Small intestine (tissue), 7 donors: ENCODE data around the gene RAB2B. TPM values are rescaled to one million over a fixed set of nuclear protein-coding genes. Genes with fewer than 3 reads are reported as not detected.

Experiments used
- DNase-seq, 2 donors: peaks; one replicate each; pipeline versions ENCODE4 v3.0.0 to v3.0.0-alpha.2; 2013
- FAIRE-seq: peaks from 2 replicates; lab custom pipeline; 2012; peaks lifted over from hg19 to GRCh38; lab: Jason Lieb, UNC
- H3K27ac ChIP-seq, 3 donors: one replicate each; pipeline ENCODE4 v1.5.1; 2013; ENCODE audit warnings: low read length in 2 of 3, mild to moderate bottlenecking in 2 of 3, control low read depth in 1 of 3, inconsistent platforms in 1 of 3, low read depth in 1 of 3, moderate library complexity in 1 of 3
- H3K27me3 ChIP-seq, 3 donors: one replicate each; pipeline ENCODE4 v1.6.1; 2013; ENCODE audit warnings: low read length in 3 of 3, inconsistent platforms in 1 of 3; ENCODE audit not compliant: control insufficient read depth in 3 of 3, insufficient read depth in 3 of 3
- H3K36me3 ChIP-seq, 3 donors: one replicate each; pipeline ENCODE4 v1.6.1; 2013; ENCODE audit warnings: low read length in 3 of 3, inconsistent platforms in 1 of 3, low read depth in 1 of 3, mild to moderate bottlenecking in 1 of 3, moderate library complexity in 1 of 3; ENCODE audit not compliant: control insufficient read depth in 3 of 3, insufficient read depth in 2 of 3
- H3K4me1 ChIP-seq, 3 donors: one replicate each; pipeline ENCODE4 v1.6.1; 2013; ENCODE audit warnings: low read length in 2 of 3, inconsistent platforms in 1 of 3, low read depth in 1 of 3, mild to moderate bottlenecking in 1 of 3, moderate library complexity in 1 of 3; ENCODE audit not compliant: control insufficient read depth in 3 of 3, insufficient read depth in 2 of 3
- H3K4me3 ChIP-seq, 3 donors: one replicate each; pipeline ENCODE4 v1.5.1; 2013; ENCODE audit warnings: low read length in 3 of 3, control low read depth in 1 of 3, inconsistent platforms in 1 of 3, low read depth in 1 of 3, mild to moderate bottlenecking in 1 of 3, moderate library complexity in 1 of 3
- H3K9me3 ChIP-seq, 2 donors: one replicate each; pipeline ENCODE4 v1.6.1; 2013; ENCODE audit warnings: low read depth in 1 of 2, low read length in 1 of 2; ENCODE audit not compliant: control insufficient read depth in 2 of 2, insufficient read depth in 1 of 2
- WGBS, 3 donors: extraction: QIAGEN DNeasy Blood & Tissue Kit; methylation state at CpG; one replicate each; pipeline ENCODE4 v1.1.7; 2013; 5-methylcytosine and 5-hydroxymethylcytosine counted together
- polyA plus RNA-seq, 4 donors: library from polyadenylated mRNA; stranded (reverse) in 3 of 4; unstranded in 1 of 4; fragments of 200-250 nt in 3 of 4; fragments of 120-200 nt in 1 of 4; gene quantifications; one replicate each; pipeline versions ENCODE4 v1.2.1 to v1.2.3, GENCODE V29; 2013
- donor health status: healthy with polysubstance abuse.
- donor health status: control.
- donor health status: control.
- donor health status: Bipolar disorder and iron deficiency.
- donor health status: healthy.

RAB2B gene
- polyA plus RNA-seq, 4 donors = 7.4 to 24.9 (median 8.0) TPM

DNA sequence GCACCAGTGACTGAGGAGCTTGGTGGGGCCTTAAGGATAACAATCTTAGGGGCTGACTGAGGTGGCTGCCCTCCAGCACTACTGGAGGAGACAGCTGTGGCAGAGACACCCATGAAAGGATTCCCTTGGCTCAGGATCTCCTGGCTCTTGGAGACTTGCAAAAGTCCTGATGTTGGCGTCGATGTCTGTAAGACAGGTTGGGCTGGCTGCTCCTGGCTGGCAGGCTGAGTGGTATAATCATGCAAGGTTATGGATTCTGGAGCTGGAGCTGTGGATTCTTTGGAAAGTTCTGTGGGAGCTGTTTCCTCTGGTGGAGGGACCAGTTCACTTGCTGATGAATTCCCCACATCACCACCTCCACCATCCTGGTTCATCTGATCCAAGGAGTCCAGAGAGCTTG, 45.6 kb downstream of the RAB2B start:
- Histone ChIP-seq H3K4me1 (peaks cover 3 to 4% (median 3%) of the 10 kb centered on the region in 3 donors), H3K36me3 (peaks cover 12 to 36% (median 31%) of the 10 kb centered on the region in 3 donors), H3K27ac (no peak overlapping the region), H3K4me3 (no peak overlapping the region), H3K27me3 (no peaks in the 10 kb centered on the region), H3K9me3 (no peaks in the 10 kb centered on the region)
- no peak for FAIRE-seq
- 94 to 98% (median 96%) methylated on average over 2 of the region's 2 CpGs for WGBS, 3 donors
- no peak for DNase-seq

DNA sequence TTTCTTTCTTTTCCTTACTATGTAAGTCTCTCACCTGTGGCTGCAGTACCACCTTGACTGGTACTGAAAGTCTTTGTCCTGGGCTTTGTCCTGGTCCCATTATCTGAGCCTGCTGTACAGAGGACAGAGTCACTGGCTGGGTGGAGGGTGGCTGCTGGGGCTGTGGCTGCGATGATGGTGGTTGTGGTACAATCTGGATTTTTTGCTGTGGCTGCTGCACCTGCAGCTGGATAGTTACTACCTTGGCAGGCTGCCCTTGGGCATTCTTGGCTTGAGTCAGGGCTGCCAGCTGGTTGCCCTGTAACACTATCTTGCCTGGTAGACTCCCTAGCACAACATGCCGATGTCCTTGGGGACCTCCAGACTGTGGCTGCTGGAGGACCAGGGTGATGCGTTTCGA, 47.8 kb downstream of the RAB2B start:
- FAIRE-seq = no peak
- no peak overlapping the region for H3K4me3 ChIP-seq
- H3K27ac ChIP-seq = no peak overlapping the region
- H3K9me3 ChIP-seq = no peaks in the 10 kb centered on the region
- no peak for DNase-seq
- no peaks in the 10 kb centered on the region for H3K27me3 ChIP-seq
- H3K36me3 ChIP-seq = peaks cover 17 to 51% (median 32%) of the 10 kb centered on the region in 3 donors
- WGBS, 3 donors = 43 to 78% (median 54%) methylated on average over 4 of the region's 4 CpGs
- H3K4me1 ChIP-seq = no peaks in the 10 kb centered on the region

DNA sequence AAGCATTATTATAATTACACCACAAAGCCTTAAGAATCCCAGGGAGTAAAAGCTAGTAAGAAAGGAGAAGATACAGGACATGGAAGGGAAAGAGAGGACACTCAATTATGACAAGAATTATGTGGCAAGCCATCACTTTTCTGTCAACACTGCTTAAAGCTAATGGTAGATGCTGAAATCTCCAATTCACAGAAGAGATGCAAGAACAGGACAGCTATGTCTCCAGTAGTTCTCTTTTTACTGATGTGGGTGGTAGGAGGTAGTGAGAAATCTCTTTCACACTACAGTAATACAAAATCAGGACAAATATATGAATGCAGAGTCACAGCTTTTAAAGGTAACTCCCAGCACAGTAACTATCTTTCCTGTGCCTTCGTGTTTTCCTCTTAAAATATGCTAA, 50.1 kb downstream of the RAB2B start:
- H3K36me3 ChIP-seq = peaks cover 26 to 65% (median 40%) of the 10 kb centered on the region in 3 donors
- FAIRE-seq = no peak

DNA sequence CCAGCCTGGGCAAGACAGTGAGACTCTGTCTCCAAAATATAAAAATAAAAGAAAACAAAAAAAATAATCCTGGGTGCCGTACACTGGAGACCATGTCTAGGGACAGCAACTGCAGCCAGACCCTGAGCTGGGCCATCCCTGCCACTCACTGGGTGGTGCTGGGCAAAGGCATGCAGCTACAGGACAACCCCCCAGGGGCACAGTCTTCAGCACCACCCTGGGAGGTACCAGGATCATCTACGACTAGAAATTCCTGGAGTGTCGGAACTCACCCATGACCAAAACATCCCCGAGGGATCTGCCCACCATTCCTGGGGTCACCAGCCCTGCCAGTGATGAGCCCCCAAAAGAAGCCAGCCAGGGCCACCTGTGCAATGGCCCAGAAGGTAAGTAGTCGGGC, 57.2 kb downstream of the RAB2B start:
- no peak for FAIRE-seq
- H3K36me3 ChIP-seq = peaks cover 22 to 43% (median 25%) of the 10 kb centered on the region in 3 donors
- WGBS, 3 donors = 93 to 96% (median 95%) methylated on average over 5 of the region's 5 CpGs

More for the DNA sequence above, 50.1 kb downstream of the RAB2B start:
- no peak for DNase-seq
- Histone ChIP-seq H3K27ac (no peak overlapping the region), H3K27me3 (no peaks in the 10 kb centered on the region), H3K4me1 (no peaks in the 10 kb centered on the region), H3K4me3 (no peak overlapping the region), H3K9me3 (no peaks in the 10 kb centered on the region)
- WGBS, 3 donors = 77 to 96% (median 95%) methylated on average over 1 of the region's 1 CpG

DNA sequence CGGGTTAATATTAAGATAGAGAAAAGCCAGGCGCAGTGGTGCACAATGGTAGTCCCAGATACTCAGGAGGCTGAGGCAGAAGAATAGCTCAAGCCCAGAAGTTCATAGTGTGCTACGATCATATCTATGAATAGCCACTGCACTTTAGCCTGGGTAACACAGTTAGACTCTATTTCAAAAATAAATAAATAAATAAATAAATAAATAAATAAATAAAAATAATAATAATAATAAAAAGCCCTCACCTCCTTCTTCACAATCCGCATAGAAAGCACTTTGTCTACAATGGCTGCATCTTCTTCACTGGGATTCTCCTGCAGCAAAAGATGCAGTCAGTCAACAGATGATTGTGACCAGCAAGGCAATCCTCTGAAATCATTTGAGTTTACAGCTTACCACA, 61.4 kb downstream of the RAB2B start:
- DNase-seq (no peak), FAIRE-seq (no peak)
- Histone ChIP-seq H3K27ac (no peak overlapping the region), H3K4me3 (no peak overlapping the region), H3K27me3 (no peaks in the 10 kb centered on the region), H3K4me1 (no peaks in the 10 kb centered on the region), H3K36me3 (peaks cover 12 to 39% (median 32%) of the 10 kb centered on the region in 3 donors), H3K9me3 (no peaks in the 10 kb centered on the region)
- WGBS, 3 donors = 93 to 98% (median 95%) methylated on average over 4 of the region's 4 CpGs

More for the DNA sequence above, 57.2 kb downstream of the RAB2B start:
- Histone ChIP-seq H3K27ac (no peak overlapping the region), H3K4me1 (no peaks in the 10 kb centered on the region), H3K27me3 (no peaks in the 10 kb centered on the region), H3K9me3 (no peaks in the 10 kb centered on the region), H3K4me3 (no peak overlapping the region)
- no peak for DNase-seq

DNA sequence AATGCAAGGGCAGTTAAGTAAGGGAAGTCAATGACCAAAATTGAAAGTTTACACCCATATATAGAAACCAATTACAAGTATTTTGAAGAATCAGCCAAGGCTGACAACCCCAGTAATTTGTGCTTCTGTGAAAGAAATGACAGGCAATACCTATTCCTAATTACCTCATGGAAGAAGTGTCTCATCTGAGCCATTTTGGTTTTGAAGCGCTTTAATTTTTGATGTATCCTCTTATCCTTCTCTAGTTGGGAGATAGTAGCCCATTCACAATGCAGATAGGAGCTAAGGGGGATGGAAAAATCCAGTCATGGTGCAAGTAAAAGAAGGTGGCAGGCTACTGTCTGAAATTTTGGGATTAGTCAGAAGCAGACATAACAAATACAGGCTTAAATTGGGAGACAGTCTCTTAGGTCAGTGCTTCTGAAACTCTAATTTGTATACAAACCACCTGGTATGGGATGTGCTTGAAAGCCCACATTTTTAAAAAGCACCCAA, 62.6 kb downstream of the RAB2B start:
- no peak for DNase-seq
- Histone ChIP-seq H3K4me1 (no peaks in the 10 kb centered on the region), H3K9me3 (no peaks in the 10 kb centered on the region), H3K36me3 (peaks cover 10 to 28% (median 28%) of the 10 kb centered on the region in 3 donors), H3K4me3 (no peak overlapping the region), H3K27me3 (no peaks in the 10 kb centered on the region), H3K27ac (no peak overlapping the region)
- 83 to 94% (median 84%) methylated on average over 1 of the region's 1 CpG for WGBS, 3 donors
- no peak for FAIRE-seq

Other genes with a start within 250 kb of the RAB2B start
- 100 to 1,000 TPM; 325 to 716 (median 510) TPM for gene HNRNPC, start 207.5 kb downstream of the RAB2B start, polyA plus RNA-seq
- gene RPGRIP1, start 196.9 kb downstream of the RAB2B start, polyA plus RNA-seq = under 1 TPM in 2 of 4 donors, not detected in 2; 0.44 to 0.73 TPM
- gene SUPT16H, start 92.9 kb downstream of the RAB2B start, polyA plus RNA-seq = 10 to 100 TPM; 27.7 to 78.9 (median 46.6) TPM
- 10 to 100 TPM; 18.1 to 40.7 (median 22.9) TPM for gene CHD8, start 20.8 kb downstream of the RAB2B start, polyA plus RNA-seq
- 10 to 100 TPM; 20.4 to 54.0 (median 24.7) TPM for gene TOX4, start 236 bp upstream of the RAB2B start, polyA plus RNA-seq
- gene METTL3, start 34.4 kb upstream of the RAB2B start, polyA plus RNA-seq = 10 to 100 TPM; 12.3 to 47.4 (median 19.9) TPM
- 1 to 10 TPM in 3 of 4 donors, not detected in 1; 1.6 to 6.2 (median 2.5) TPM for gene SALL2, start 49.4 kb upstream of the RAB2B start, polyA plus RNA-seq
- gene OR10G3, start 103.1 kb upstream of the RAB2B start, polyA plus RNA-seq = not detected
- gene OR10G2, start 158.0 kb upstream of the RAB2B start, polyA plus RNA-seq = not detected
- not detected for gene OR4E2, start 176.9 kb upstream of the RAB2B start, polyA plus RNA-seq
- gene OR4E1, start 196.9 kb upstream of the RAB2B start, polyA plus RNA-seq = not detected